Measurements from ENCODE around the gene DNAH7. TPM values are rescaled to one million over a fixed set of nuclear protein-coding genes. Genes with fewer than 3 reads are reported as not detected.

Gene DNAH7
- total and polyA plus RNA-seq, 2 of the 13 experiments (the other 11 are each of a cell fraction or from before 2014, with no cell fraction given): 0.09 TPM; not detected in 1

DNA sequence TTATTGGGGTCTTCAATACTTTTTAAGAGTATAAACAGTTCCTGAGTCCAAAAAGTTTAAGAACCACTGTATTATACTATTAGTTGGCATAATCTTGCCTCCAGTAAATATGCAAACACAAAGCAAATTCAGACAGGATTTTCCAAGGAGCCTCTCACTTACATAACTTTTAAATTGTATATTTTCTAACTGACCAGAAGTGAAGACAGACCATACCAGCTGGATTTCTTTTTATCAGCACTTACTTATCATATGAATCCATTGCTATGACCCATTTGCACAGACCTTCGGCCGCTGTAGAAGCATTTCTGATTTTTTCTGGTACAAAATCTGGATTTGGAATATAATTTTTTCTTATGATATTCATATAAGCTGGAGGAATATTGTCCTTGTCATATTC, 211.5 kb downstream of the DNAH7 start:
- H3K79me2 ChIP-seq (ENCODE audit: insufficient read depth, low read length): no peaks in the 10 kb centered on the region
- H2AFZ ChIP-seq (ENCODE audit: low read length): no peak overlapping the region
- CTCF ChIA-PET (ENCODE audit: low intra/inter-chr PET ratio, low total read pairs): no interaction called here
- no peak overlapping the region for H3K9ac ChIP-seq (ENCODE audit: insufficient read depth, low read depth, low read length)
- no peaks in the 10 kb centered on the region for H3K9me3 ChIP-seq (ENCODE audit: low read length)
- H3K4me3 ChIP-seq (replicated peaks in 1 of 3; ENCODE audit: insufficient read depth in 1 of 3, low read depth in 2 of 3, low read length in 3 of 3): no peak overlapping the region
- no peaks in the 10 kb centered on the region for H4K20me1 ChIP-seq (ENCODE audit: insufficient read depth, low read length)
- no peak for ATAC-seq
- 14% methylated on average over 2 of the region's 2 CpGs for WGBS (ENCODE audit: low lambda C conversion rate)
- DNase-seq (ENCODE audit: low spot score): no peak
- no peak for FAIRE-seq
- no peak overlapping the region for H3K4me2 ChIP-seq (ENCODE audit: low read depth, low read length)
- BruUV-seq (replicated peaks): no TSS peak
- no peak overlapping the region for H3K27ac ChIP-seq (ENCODE audit: extremely low read length, insufficient read depth, low read length)
- intact Hi-C loops (cut with micrococcal nuclease; ENCODE audit: unreplicated experiment) (no loop called here), in situ Hi-C loops (cut with HindIII; ENCODE audit: extremely low pct_ligation_motif_present, low pct_unique_long_range_greater_than_20kb) (no loop called here)
- H3K36me3 ChIP-seq (replicated peaks in 1 of 2; ENCODE audit: control insufficient read depth in 1 of 2, insufficient read depth in 2 of 2, low read length in 2 of 2): no peaks in the 10 kb centered on the region
- POLR2A ChIA-PET: no interaction called here
- H3K4me1 ChIP-seq (ENCODE audit: insufficient read depth, low read length): no peaks in the 10 kb centered on the region
- TF ChIP-seq ZNF75D (CRISPR knock-in tag; IDR thresholded peaks at IDR 0.05; ENCODE audit: borderline replicate concordance) (no peak), ZNF720 (CRISPR knock-in tag; IDR thresholded peaks at IDR 0.05) (no peak), HNRNPUL1 (IDR thresholded peaks at IDR 0.05; ENCODE audit: low read depth, low read length) (no peak), POLR2A (IDR thresholded peaks at IDR 0.05; ENCODE audit: insufficient read depth in 1 of 2, low read depth in 2 of 2, low read length in 2 of 2) (no peak), KDM3A (CRISPR knock-in tag; IDR thresholded peaks at IDR 0.05; ENCODE audit: low read depth) (no peak), ZNF251 (CRISPR knock-in tag; IDR thresholded peaks at IDR 0.05) (no peak), ZNF460 (CRISPR knock-in tag; IDR thresholded peaks at IDR 0.05; ENCODE audit: borderline replicate concordance) (no peak), ATF1 (CRISPR knock-in tag; IDR thresholded peaks at IDR 0.05) (no peak), ZFY (CRISPR knock-in tag; IDR thresholded peaks at IDR 0.05) (no peak), ZNF329 (CRISPR knock-in tag; IDR thresholded peaks at IDR 0.05; ENCODE audit: low read depth) (no peak), PITX1 (CRISPR knock-in tag; IDR thresholded peaks at IDR 0.05) (no peak), ZFP37 (CRISPR knock-in tag; IDR thresholded peaks at IDR 0.05; ENCODE audit: borderline replicate concordance) (no peak), MYNN (CRISPR knock-in tag; IDR thresholded peaks at IDR 0.05; ENCODE audit: low read depth) (no peak), RNF2 (conservative IDR thresholded peaks at IDR 0.05; ENCODE audit: low read depth) (no peak), ZMYM3 (CRISPR knock-in tag; IDR thresholded peaks at IDR 0.05) (no peak), AGO1 (IDR thresholded peaks at IDR 0.05; ENCODE audit: low read depth, low read length, poor library complexity, severe bottlenecking) (no peak), ZNF672 (CRISPR knock-in tag; IDR thresholded peaks at IDR 0.05) (no peak), ZNF557 (CRISPR knock-in tag; IDR thresholded peaks at IDR 0.05) (no peak)
- TF ChIP-seq, protein P1, sequence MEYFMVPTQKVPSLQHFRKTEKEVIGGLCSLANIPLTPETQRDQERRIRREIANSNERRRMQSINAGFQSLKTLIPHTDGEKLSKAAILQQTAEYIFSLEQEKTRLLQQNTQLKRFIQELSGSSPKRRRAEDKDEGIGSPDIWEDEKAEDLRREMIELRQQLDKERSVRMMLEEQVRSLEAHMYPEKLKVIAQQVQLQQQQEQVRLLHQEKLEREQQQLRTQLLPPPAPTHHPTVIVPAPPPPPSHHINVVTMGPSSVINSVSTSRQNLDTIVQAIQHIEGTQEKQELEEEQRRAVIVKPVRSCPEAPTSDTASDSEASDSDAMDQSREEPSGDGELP (IDR thresholded peaks at IDR 0.05; ENCODE audit: borderline replicate concordance, low read depth): no peak
- H3K27me3 ChIP-seq (ENCODE audit: control insufficient read depth in 1 of 2, insufficient read depth in 2 of 2, low read length in 2 of 2): no peaks in the 10 kb centered on the region

Measured in HepG2 (cell line).